Body of pancreas (tissue), 4 donors: ENCODE measurements around the gene ECHDC1.

Source experiments
- CTCF ChIP-seq, 7 experiments: fragments of 450-650 bp in 4 of 7; fragments of 200-600 bp in 3 of 7; sonication (generic) in 3 of 7; IDR thresholded peaks; one replicate each; pipeline ENCODE4 v1.5.1; 2016 to 2019; ENCODE audit warnings: antibody characterized with exemption in 7 of 7
- POLR2A ChIP-seq, 3 donors: fragments of 450-650 bp; IDR thresholded peaks; one replicate each; pipeline ENCODE4 v1.6.1; 2016; ENCODE audit warnings: antibody characterized with exemption in 3 of 3, mild to moderate bottlenecking in 2 of 3

GRCh38 chr6:127376685-127377084 lies 33.3 kb upstream of the ECHDC1 start:
- TF ChIP-seq CTCF (IDR thresholded peaks at IDR 0.05) (no peak), POLR2A (IDR thresholded peaks at IDR 0.05) (no peak)
